ENCODE measurements around the gene TBC1D22B.

Gene TBC1D22B

DNA sequence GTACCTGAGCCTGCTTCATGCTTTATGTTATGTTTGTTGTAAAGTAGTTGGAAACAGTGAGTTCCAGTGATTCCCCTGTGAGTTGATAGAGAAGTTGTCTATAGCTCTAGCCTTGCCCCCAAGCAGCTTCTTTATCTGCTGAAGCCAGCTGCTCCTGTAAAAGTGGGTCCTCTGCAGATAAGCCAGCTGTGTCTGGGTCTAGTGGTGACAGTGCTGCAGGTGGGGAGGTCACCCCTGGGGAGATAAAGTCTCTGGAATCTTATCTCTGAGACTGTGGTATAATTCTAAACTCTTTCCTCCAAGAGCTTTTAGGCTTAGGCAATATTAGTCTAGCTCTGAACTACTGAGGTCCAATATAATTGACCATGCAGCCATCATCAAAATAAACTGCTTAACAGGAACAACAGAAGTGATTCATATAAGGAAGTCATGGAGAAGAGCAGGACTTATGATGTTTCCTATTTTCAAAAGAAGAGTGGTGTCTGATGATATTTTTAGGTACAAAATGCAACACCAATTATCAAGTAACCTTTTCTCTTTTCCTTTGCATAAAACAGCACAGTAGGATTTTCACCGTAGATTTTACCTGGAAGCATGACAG, 44.6 kb downstream of the TBC1D22B start:
- Histone ChIP-seq H2AFZ (ENCODE audit: low read depth, low read length) (no peak overlapping the region), H3K4ac (ENCODE audit: low read depth in 1 of 2, low read length in 2 of 2) (no peak overlapping the region), H2AK5ac (ENCODE audit: low read length, severe bottlenecking) (no peak overlapping the region), H3K4me2 (ENCODE audit: low read length, poor library complexity, severe bottlenecking) (no peak overlapping the region), H3K18ac (ENCODE audit: low read depth in 1 of 2, low read length in 2 of 2) (no peak overlapping the region), H2BK12ac (ENCODE audit: low read length in 2 of 2) (no peak overlapping the region), H3K79me1 (replicated peaks; ENCODE audit: low read length, poor library complexity, severe bottlenecking) (peaks cover 20% of the 10 kb centered on the region), H2BK5ac (ENCODE audit: low read depth, low read length, poor library complexity, severe bottlenecking) (no peak overlapping the region), H4K8ac (ENCODE audit: low read length) (no peak overlapping the region), H3K14ac (ENCODE audit: low read length in 2 of 2) (no peak overlapping the region), H4K91ac (ENCODE audit: low read length) (no peak overlapping the region), H3K27me3 (ENCODE audit: control insufficient read depth in 1 of 2, insufficient read depth in 1 of 2, low read length in 2 of 2) (no peaks in the 10 kb centered on the region), H3K9me3 (ENCODE audit: control insufficient read depth, low read length) (no peaks in the 10 kb centered on the region), H3K27ac (ENCODE audit: low read length, poor library complexity, severe bottlenecking) (no peak overlapping the region), H3K36me3 (ENCODE audit: control insufficient read depth in 1 of 2, insufficient read depth in 2 of 2, low read depth in 1 of 2, low read length in 2 of 2) (peaks cover 21 to 56% of the 10 kb centered on the region in 2 experiments), H3K4me1 (ENCODE audit: control insufficient read depth, insufficient read depth, low read depth, low read length) (no peaks in the 10 kb centered on the region), H3K9ac (ENCODE audit: low read length) (no peak overlapping the region), H3K4me3 (ENCODE audit: insufficient read depth in 1 of 2, low read depth in 1 of 2, low read length in 2 of 2) (no peak overlapping the region), H2BK15ac (ENCODE audit: low read depth, poor library complexity, severe bottlenecking) (no peak overlapping the region), H3K23ac (ENCODE audit: low read length in 2 of 2) (no peak overlapping the region), H2BK120ac (ENCODE audit: low read depth, low read length) (no peak overlapping the region)
- 100% methylated on average over 1 of the region's 1 CpG for WGBS
- DNase-seq: no peak

DNA sequence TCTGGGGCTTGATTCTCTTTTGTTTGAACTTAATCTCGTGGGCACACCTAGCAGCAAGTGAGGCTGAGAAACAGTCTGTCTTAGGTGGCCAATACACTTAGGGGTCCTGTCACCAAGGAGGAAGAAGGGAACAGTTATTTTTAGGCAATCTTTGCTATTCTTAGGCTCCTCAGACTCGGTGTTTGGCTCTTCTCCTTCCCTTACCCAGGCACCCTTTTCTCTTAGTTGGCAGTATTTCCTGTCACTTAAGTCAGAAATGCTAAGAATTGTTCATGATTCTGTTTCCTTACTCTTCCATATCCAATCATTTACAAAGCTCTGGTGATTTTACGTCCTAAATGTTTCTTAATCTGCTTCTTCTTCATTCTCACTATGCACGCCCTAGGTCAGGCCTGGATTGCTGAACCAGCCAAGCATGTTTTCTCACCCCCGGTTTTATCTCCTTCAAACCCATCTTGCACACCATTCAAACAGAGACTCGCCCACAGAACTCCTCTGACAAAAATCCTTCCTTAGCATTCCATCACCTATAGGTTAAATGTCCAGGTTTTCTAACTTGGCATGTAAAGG, 45.6 kb downstream of the TBC1D22B start:
- Histone ChIP-seq H3K23ac (ENCODE audit: low read length in 2 of 2) (no peak overlapping the region), H3K4me1 (ENCODE audit: control insufficient read depth, insufficient read depth, low read depth, low read length) (no peaks in the 10 kb centered on the region), H3K4ac (ENCODE audit: low read depth in 1 of 2, low read length in 2 of 2) (no peak overlapping the region), H3K18ac (ENCODE audit: low read depth in 1 of 2, low read length in 2 of 2) (no peak overlapping the region), H2BK15ac (ENCODE audit: low read depth, poor library complexity, severe bottlenecking) (no peak overlapping the region), H3K4me3 (ENCODE audit: insufficient read depth in 1 of 2, low read depth in 1 of 2, low read length in 2 of 2) (no peak overlapping the region), H4K8ac (ENCODE audit: low read length) (no peak overlapping the region), H3K27ac (ENCODE audit: low read length, poor library complexity, severe bottlenecking) (no peak overlapping the region), H3K9ac (ENCODE audit: low read length) (no peak overlapping the region), H3K4me2 (ENCODE audit: low read length, poor library complexity, severe bottlenecking) (no peak overlapping the region), H2AFZ (ENCODE audit: low read depth, low read length) (no peak overlapping the region), H2BK120ac (ENCODE audit: low read depth, low read length) (no peak overlapping the region), H2AK5ac (ENCODE audit: low read length, severe bottlenecking) (no peak overlapping the region), H3K27me3 (ENCODE audit: control insufficient read depth in 1 of 2, insufficient read depth in 1 of 2, low read length in 2 of 2) (no peaks in the 10 kb centered on the region), H2BK5ac (ENCODE audit: low read depth, low read length, poor library complexity, severe bottlenecking) (no peak overlapping the region), H3K79me1 (replicated peaks; ENCODE audit: low read length, poor library complexity, severe bottlenecking) (peaks cover 22% of the 10 kb centered on the region), H2BK12ac (ENCODE audit: low read length in 2 of 2) (no peak overlapping the region), H4K91ac (ENCODE audit: low read length) (no peak overlapping the region), H3K36me3 (ENCODE audit: control insufficient read depth in 1 of 2, insufficient read depth in 2 of 2, low read depth in 1 of 2, low read length in 2 of 2) (peaks cover 21 to 48% of the 10 kb centered on the region in 2 experiments), H3K9me3 (ENCODE audit: control insufficient read depth, low read length) (no peaks in the 10 kb centered on the region), H3K14ac (ENCODE audit: low read length in 2 of 2) (no peak overlapping the region)
- 88% methylated on average over 6 of the region's 6 CpGs for WGBS
- no peak for DNase-seq

- H2BK12ac ChIP-seq (ENCODE audit: low read length in 2 of 2): no peak overlapping the region
- no peak overlapping the region for H4K8ac ChIP-seq (ENCODE audit: low read length)
- no peak overlapping the region for H2AK5ac ChIP-seq (ENCODE audit: low read length, severe bottlenecking)
- H4K91ac ChIP-seq (ENCODE audit: low read length): no peak overlapping the region
- no peak overlapping the region for H2BK15ac ChIP-seq (ENCODE audit: low read depth, poor library complexity, severe bottlenecking)
- no peak overlapping the region for H3K14ac ChIP-seq (ENCODE audit: low read length in 2 of 2)
- no peak overlapping the region for H3K23ac ChIP-seq (ENCODE audit: low read length in 2 of 2)
- no peaks in the 10 kb centered on the region for H3K4me1 ChIP-seq (ENCODE audit: control insufficient read depth, insufficient read depth, low read depth, low read length)
- H3K9me3 ChIP-seq (ENCODE audit: control insufficient read depth, low read length): no peaks in the 10 kb centered on the region
- H3K18ac ChIP-seq (ENCODE audit: low read depth in 1 of 2, low read length in 2 of 2): no peak overlapping the region
- H3K4ac ChIP-seq (ENCODE audit: low read depth in 1 of 2, low read length in 2 of 2): no peak overlapping the region
- no peaks in the 10 kb centered on the region for H3K27me3 ChIP-seq (ENCODE audit: control insufficient read depth in 1 of 2, insufficient read depth in 1 of 2, low read length in 2 of 2)
- H3K4me3 ChIP-seq (ENCODE audit: insufficient read depth in 1 of 2, low read depth in 1 of 2, low read length in 2 of 2): no peak overlapping the region
- H2BK5ac ChIP-seq (ENCODE audit: low read depth, low read length, poor library complexity, severe bottlenecking): no peak overlapping the region
- no peak overlapping the region for H3K27ac ChIP-seq (ENCODE audit: low read length, poor library complexity, severe bottlenecking)
- H3K9ac ChIP-seq (ENCODE audit: low read length): no peak overlapping the region
- WGBS: 34% methylated on average over 2 of the region's 3 CpGs
- no peak overlapping the region for H3K4me2 ChIP-seq (ENCODE audit: low read length, poor library complexity, severe bottlenecking)
- H3K36me3 ChIP-seq (ENCODE audit: control insufficient read depth in 1 of 2, insufficient read depth in 2 of 2, low read depth in 1 of 2, low read length in 2 of 2): peaks cover 21 to 43% of the 10 kb centered on the region in 2 experiments
- peaks cover 22% of the 10 kb centered on the region for H3K79me1 ChIP-seq (replicated peaks; ENCODE audit: low read length, poor library complexity, severe bottlenecking)
- no peak overlapping the region for H2BK120ac ChIP-seq (ENCODE audit: low read depth, low read length)
- peak; percentile 54 for DNase-seq
- no peak overlapping the region for H2AFZ ChIP-seq (ENCODE audit: low read depth, low read length)
Observed at GRCh38 chr6:37303891-37304503, 46.4 kb downstream of the TBC1D22B start.

DNA sequence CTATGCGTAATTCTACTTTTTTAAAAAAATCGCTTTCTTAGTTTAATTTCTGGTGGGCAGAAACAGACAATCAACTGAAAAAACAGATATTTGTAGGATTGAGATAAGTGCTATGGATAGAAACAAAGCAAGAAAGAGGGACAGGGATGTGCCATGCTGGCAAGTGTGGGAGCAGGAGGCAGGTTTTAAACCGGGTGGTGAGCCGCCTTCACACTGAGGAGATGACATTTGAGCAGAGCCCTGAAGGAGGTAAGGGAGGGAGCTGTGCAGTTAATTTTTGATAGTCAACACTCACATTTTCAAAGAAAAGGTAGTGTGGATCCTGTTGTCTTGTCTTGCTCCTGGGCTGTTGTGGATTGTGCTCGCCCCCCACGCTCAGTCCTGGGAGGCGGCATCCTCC, 47.2 kb downstream of the TBC1D22B start:
- no peak overlapping the region for H2AK5ac ChIP-seq (ENCODE audit: low read length, severe bottlenecking)
- H3K4me2 ChIP-seq (ENCODE audit: low read length, poor library complexity, severe bottlenecking): no peak overlapping the region
- no peaks in the 10 kb centered on the region for H3K9me3 ChIP-seq (ENCODE audit: control insufficient read depth, low read length)
- peak overlapping the region in 1 of 2 experiments; percentile 15 for H3K4ac ChIP-seq (ENCODE audit: low read depth in 1 of 2, low read length in 2 of 2)
- no peak overlapping the region for H3K4me3 ChIP-seq (ENCODE audit: insufficient read depth in 1 of 2, low read depth in 1 of 2, low read length in 2 of 2)
- no peak overlapping the region for H2BK15ac ChIP-seq (ENCODE audit: low read depth, poor library complexity, severe bottlenecking)
- H2BK5ac ChIP-seq (ENCODE audit: low read depth, low read length, poor library complexity, severe bottlenecking): no peak overlapping the region
- H3K36me3 ChIP-seq (ENCODE audit: control insufficient read depth in 1 of 2, insufficient read depth in 2 of 2, low read depth in 1 of 2, low read length in 2 of 2): peaks cover 21 to 42% of the 10 kb centered on the region in 2 experiments
- H2BK12ac ChIP-seq (ENCODE audit: low read length in 2 of 2): no peak overlapping the region
- no peak overlapping the region for H2AFZ ChIP-seq (ENCODE audit: low read depth, low read length)
- peak overlapping the region; percentile 4 for H4K8ac ChIP-seq (ENCODE audit: low read length)
- no peaks in the 10 kb centered on the region for H3K4me1 ChIP-seq (ENCODE audit: control insufficient read depth, insufficient read depth, low read depth, low read length)
- H2BK120ac ChIP-seq (ENCODE audit: low read depth, low read length): no peak overlapping the region
- H4K91ac ChIP-seq (ENCODE audit: low read length): no peak overlapping the region
- H3K79me1 ChIP-seq (replicated peaks; ENCODE audit: low read length, poor library complexity, severe bottlenecking): peaks cover 20% of the 10 kb centered on the region
- H3K27me3 ChIP-seq (ENCODE audit: control insufficient read depth in 1 of 2, insufficient read depth in 1 of 2, low read length in 2 of 2): no peaks in the 10 kb centered on the region
- H3K9ac ChIP-seq (ENCODE audit: low read length): no peak overlapping the region
- no peak for DNase-seq
- H3K23ac ChIP-seq (ENCODE audit: low read length in 2 of 2): no peak overlapping the region
- H3K14ac ChIP-seq (ENCODE audit: low read length in 2 of 2): no peak overlapping the region
- no peak overlapping the region for H3K18ac ChIP-seq (ENCODE audit: low read depth in 1 of 2, low read length in 2 of 2)
- no peak overlapping the region for H3K27ac ChIP-seq (ENCODE audit: low read length, poor library complexity, severe bottlenecking)
- 97% methylated on average over 6 of the region's 7 CpGs for WGBS
